Measurements from ENCODE around the gene P3H2. TPM values are rescaled to one million over a fixed set of nuclear protein-coding genes. Genes with fewer than 3 reads are reported as not detected.
"Not testable (repeated sequence)": the region's sequence is repeated elsewhere in the genome, so short reads cannot be mapped to it uniquely, and the experiment has no call there.

P3H2 gene
- total RNA-seq, 1 experiment from 2014 or later, result 19.6 TPM

DNA sequence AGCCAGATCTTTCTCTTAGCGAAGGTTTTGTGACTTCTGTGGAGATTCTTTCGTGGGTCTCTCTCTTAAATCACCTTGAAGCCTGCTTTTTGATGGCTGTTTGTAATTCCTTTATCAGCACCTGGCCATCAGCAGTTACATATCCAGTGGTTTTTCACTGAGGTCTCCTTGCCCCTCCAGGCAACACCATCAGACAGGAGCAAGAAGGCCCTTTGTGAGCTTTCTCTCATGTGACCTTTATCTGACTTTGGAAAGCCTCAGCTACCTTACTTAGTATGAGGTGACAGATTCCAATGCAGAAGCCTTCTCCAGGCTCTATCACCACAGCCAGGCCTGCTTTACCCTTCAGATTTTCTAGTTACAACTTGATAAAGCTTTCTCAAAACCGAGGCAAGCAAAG lies 30.0 kb upstream of the P3H2 start:
- no peak for TF ChIP-seq EZH2 (IDR thresholded peaks at IDR 0.05; ENCODE audit: borderline replicate concordance, low read depth, low read length, poor library complexity, severe bottlenecking)
- TF ChIP-seq, protein P1, sequence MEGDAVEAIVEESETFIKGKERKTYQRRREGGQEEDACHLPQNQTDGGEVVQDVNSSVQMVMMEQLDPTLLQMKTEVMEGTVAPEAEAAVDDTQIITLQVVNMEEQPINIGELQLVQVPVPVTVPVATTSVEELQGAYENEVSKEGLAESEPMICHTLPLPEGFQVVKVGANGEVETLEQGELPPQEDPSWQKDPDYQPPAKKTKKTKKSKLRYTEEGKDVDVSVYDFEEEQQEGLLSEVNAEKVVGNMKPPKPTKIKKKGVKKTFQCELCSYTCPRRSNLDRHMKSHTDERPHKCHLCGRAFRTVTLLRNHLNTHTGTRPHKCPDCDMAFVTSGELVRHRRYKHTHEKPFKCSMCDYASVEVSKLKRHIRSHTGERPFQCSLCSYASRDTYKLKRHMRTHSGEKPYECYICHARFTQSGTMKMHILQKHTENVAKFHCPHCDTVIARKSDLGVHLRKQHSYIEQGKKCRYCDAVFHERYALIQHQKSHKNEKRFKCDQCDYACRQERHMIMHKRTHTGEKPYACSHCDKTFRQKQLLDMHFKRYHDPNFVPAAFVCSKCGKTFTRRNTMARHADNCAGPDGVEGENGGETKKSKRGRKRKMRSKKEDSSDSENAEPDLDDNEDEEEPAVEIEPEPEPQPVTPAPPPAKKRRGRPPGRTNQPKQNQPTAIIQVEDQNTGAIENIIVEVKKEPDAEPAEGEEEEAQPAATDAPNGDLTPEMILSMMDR (conservative IDR thresholded peaks at IDR 0.05; ENCODE audit: low read depth, low read length), result no peak
- H3K27ac ChIP-seq (ENCODE audit: low read depth, low read length, poor library complexity, severe bottlenecking), result no peak overlapping the region
- no TSS peak for BruUV-seq (replicated peaks)
- H3K4me3 ChIP-seq (ENCODE audit: low read depth, low read length, poor library complexity, severe bottlenecking), result no peak overlapping the region
- no peaks in the 10 kb centered on the region for H3K27me3 ChIP-seq (replicated peaks; ENCODE audit: insufficient read depth, low read depth, low read length, poor library complexity)
- intact Hi-C loops (cut with micrococcal nuclease; ENCODE audit: unreplicated experiment), result no loop called here
- H3K9me3 ChIP-seq (ENCODE audit: low read depth, low read length, poor library complexity, severe bottlenecking), result no peaks in the 10 kb centered on the region
- H3K36me3 ChIP-seq (ENCODE audit: insufficient read depth, low read length, poor library complexity, severe bottlenecking), result no peaks in the 10 kb centered on the region
- no peak for DNase-seq (ENCODE audit: low spot score)
- no peaks in the 10 kb centered on the region for H3K4me1 ChIP-seq (ENCODE audit: insufficient read depth, low read length, poor library complexity, severe bottlenecking)
- CTCF ChIA-PET, result no interaction called here
- POLR2A ChIA-PET (ENCODE audit: low non-redundant PET), result no interaction called here

DNA sequence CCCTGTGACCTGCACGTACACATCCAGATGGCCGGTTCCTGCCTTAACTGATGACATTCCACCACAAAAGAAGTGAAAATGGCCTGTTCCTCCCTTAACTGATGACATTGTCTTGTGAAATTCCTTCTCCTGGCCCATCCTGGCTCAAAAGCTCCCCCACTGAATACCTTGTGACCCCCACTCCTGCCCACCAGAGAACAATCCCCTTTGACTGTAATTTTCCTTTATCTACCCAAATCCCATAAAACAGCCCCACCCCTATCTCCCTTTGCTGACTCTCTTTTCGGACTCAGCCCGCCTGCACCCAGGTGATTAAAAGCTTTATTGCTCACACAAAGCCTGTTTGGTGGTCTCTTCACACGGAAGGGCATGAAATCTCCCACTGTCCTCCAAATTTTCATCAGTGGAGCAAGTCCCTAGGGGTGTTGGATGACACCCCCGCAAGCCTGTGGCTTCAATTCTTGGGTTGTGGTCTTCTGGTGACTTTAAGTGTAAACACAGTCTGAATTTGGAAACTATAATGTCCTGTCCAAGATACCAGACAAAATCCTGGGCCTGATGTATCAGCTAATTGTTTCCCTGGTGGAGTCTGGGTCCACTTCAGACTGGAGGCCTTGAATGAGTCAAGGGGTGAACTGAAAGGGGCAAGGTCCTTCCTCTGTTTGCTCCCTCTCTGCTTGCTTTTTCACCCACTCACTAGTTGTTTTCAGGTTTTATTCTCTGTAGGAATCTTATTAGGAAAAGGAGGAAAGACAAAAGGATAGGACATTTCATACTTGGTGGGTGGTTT lies 29.3 kb upstream of the P3H2 start:
- POLR2A ChIA-PET (ENCODE audit: low non-redundant PET); intact Hi-C loops (cut with micrococcal nuclease; ENCODE audit: unreplicated experiment); H3K4me1 ChIP-seq (ENCODE audit: insufficient read depth, low read length, poor library complexity, severe bottlenecking); H3K4me3 ChIP-seq (ENCODE audit: low read depth, low read length, poor library complexity, severe bottlenecking); H3K36me3 ChIP-seq (ENCODE audit: insufficient read depth, low read length, poor library complexity, severe bottlenecking); H3K27me3 ChIP-seq (replicated peaks; ENCODE audit: insufficient read depth, low read depth, low read length, poor library complexity); DNase-seq (ENCODE audit: low spot score); BruUV-seq (replicated peaks); H3K9me3 ChIP-seq (ENCODE audit: low read depth, low read length, poor library complexity, severe bottlenecking); H3K27ac ChIP-seq (ENCODE audit: low read depth, low read length, poor library complexity, severe bottlenecking); CTCF ChIA-PET: not testable (repeated sequence)

DNA sequence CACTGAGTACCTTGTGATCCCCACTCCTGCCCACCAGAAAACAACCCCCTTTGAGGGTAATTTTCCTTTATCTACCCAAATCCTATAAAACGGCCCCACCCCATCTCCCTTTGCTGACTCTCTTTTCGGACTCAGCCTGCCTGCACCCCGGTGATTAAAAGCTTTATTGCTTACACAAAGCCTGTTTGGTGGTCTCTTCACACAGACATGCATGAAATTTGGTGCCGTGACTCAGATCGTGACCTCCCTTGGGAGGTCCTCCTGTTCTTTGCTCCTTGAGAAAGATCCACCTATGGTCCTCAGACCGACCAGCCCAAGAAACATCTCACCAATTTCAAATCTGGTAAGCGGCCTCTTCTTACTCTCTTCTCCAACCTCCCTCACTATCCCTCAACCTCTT lies 24.1 kb upstream of the P3H2 start:
- BruUV-seq (replicated peaks); CTCF ChIA-PET; H3K9me3 ChIP-seq (ENCODE audit: low read depth, low read length, poor library complexity, severe bottlenecking); H3K27me3 ChIP-seq (replicated peaks; ENCODE audit: insufficient read depth, low read depth, low read length, poor library complexity); intact Hi-C loops (cut with micrococcal nuclease; ENCODE audit: unreplicated experiment); H3K36me3 ChIP-seq (ENCODE audit: insufficient read depth, low read length, poor library complexity, severe bottlenecking); DNase-seq (ENCODE audit: low spot score); H3K4me1 ChIP-seq (ENCODE audit: insufficient read depth, low read length, poor library complexity, severe bottlenecking); H3K4me3 ChIP-seq (ENCODE audit: low read depth, low read length, poor library complexity, severe bottlenecking); H3K27ac ChIP-seq (ENCODE audit: low read depth, low read length, poor library complexity, severe bottlenecking); POLR2A ChIA-PET (ENCODE audit: low non-redundant PET): not testable (repeated sequence)

DNA sequence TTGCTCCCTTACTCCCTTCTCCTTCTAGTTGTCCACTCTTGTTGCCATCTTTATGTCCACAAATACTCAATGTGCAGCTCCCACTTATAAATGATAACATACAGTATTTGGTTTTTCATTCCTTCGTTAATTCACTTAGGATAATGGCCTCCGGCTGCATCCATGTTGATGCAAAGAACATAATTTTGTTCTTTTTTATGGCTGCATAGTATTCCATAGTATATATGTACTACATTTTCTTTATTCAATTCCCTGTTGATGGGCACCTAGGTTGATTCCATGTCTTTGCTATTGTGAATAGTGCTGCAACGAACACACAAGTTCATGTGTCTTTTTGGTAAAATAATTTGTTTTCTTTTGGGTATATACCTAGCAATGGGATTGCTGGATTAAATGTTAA lies 21.3 kb upstream of the P3H2 start:
- TF ChIP-seq, protein P1 (conservative IDR thresholded peaks at IDR 0.05; ENCODE audit: low read depth, low read length), result no peak
- TF ChIP-seq EZH2 (IDR thresholded peaks at IDR 0.05; ENCODE audit: borderline replicate concordance, low read depth, low read length, poor library complexity, severe bottlenecking), result no peak
- H3K4me1 ChIP-seq (ENCODE audit: insufficient read depth, low read length, poor library complexity, severe bottlenecking), result no peaks in the 10 kb centered on the region
- no peak overlapping the region for H3K4me3 ChIP-seq (ENCODE audit: low read depth, low read length, poor library complexity, severe bottlenecking)
- no peak overlapping the region for H3K27ac ChIP-seq (ENCODE audit: low read depth, low read length, poor library complexity, severe bottlenecking)
- no peaks in the 10 kb centered on the region for H3K36me3 ChIP-seq (ENCODE audit: insufficient read depth, low read length, poor library complexity, severe bottlenecking)
- intact Hi-C loops (cut with micrococcal nuclease; ENCODE audit: unreplicated experiment), result no loop called here
- H3K27me3 ChIP-seq (replicated peaks; ENCODE audit: insufficient read depth, low read depth, low read length, poor library complexity), result no peaks in the 10 kb centered on the region
- no peaks in the 10 kb centered on the region for H3K9me3 ChIP-seq (ENCODE audit: low read depth, low read length, poor library complexity, severe bottlenecking)
- ChIA-PET POLR2A (ENCODE audit: low non-redundant PET) (no interaction called here), CTCF (no interaction called here)
- no peak for DNase-seq (ENCODE audit: low spot score)
- no TSS peak for BruUV-seq (replicated peaks)

All from A673 (cell line).